Stimulated activated CD8-positive, alpha-beta memory T cell treated with anti-CD3 and anti-CD28 coated beads, Interleukin-2, amount 100 ng/mL, for 1 hour (primary cell): ENCODE measurements around the gene ARHGEF39.

Experiments used
- DNase-seq, 2 donors: peaks; one replicate each; pipeline ENCODE4 v3.0.0-alpha.2; 2020; ENCODE audit warnings: low read depth in 2 of 2

ARHGEF39 gene

GRCh38 chr9:35675204-35675603 lies 10.2 kb upstream of the ARHGEF39 start:
- DNase-seq = no peak

- no peak for DNase-seq
These were observed 9.0 kb upstream of the ARHGEF39 start for GRCh38 chr9:35674025-35674361.

- no peak for DNase-seq
These were observed 8.4 kb upstream of the ARHGEF39 start, which contains the start of gene CA9 for GRCh38 chr9:35673132-35674024. Gene CA9, plus strand, starts transcription at chr9:35673928. Its CDS starts 32 bp downstream, at chr9:35673960.

GRCh38 chr9:35669331-35670145 lies 4.5 kb upstream of the ARHGEF39 start:
- DNase-seq = no peak

- no peak for DNase-seq
These were observed 2.9 kb upstream of the ARHGEF39 start for GRCh38 chr9:35667939-35668338.

- no peak for DNase-seq
These were observed 1.6 kb upstream of the ARHGEF39 start for GRCh38 chr9:35666549-35666948.

- DNase-seq = no peak
These were observed 1.1 kb upstream of the ARHGEF39 start for GRCh38 chr9:35666045-35666444.

GRCh38 chr9:35665471-35665818 lies 450 bp upstream of the ARHGEF39 start:
- DNase-seq = no peak

- DNase-seq = no peak
These were observed 2.6 kb downstream of the ARHGEF39 start for GRCh38 chr9:35662437-35662836.

- no peak for DNase-seq
These were observed 3.1 kb downstream of the ARHGEF39 start for GRCh38 chr9:35661756-35662350.

GRCh38 chr9:35660966-35661415 lies 4.0 kb downstream of the ARHGEF39 start:
- no peak for DNase-seq

- no peak for DNase-seq
These were observed 5.7 kb downstream of the ARHGEF39 start for GRCh38 chr9:35659340-35659739.

- DNase-seq = no peak
These were observed 6.1 kb downstream of the ARHGEF39 start for GRCh38 chr9:35658968-35659220.

GRCh38 chr9:35658137-35658967 lies 6.6 kb downstream of the ARHGEF39 start, which contains the start of gene CCDC107:
Gene CCDC107, plus strand, starts transcription at chr9:35658292. Its CDS starts 88 bp downstream, at chr9:35658380.
- peak; percentile 66 to 72 for DNase-seq

- DNase-seq = peak; percentile 68 to 77
These were observed 7.4 kb downstream of the ARHGEF39 start, which contains the start of gene RMRP for GRCh38 chr9:35657546-35658136. Gene RMRP, minus strand, starts transcription at chr9:35658019.

GRCh38 chr9:35656831-35657545 lies 8.0 kb downstream of the ARHGEF39 start:
- no peak for DNase-seq

- DNase-seq = no peak
These were observed 8.6 kb downstream of the ARHGEF39 start for GRCh38 chr9:35656348-35656747.

- no peak for DNase-seq
These were observed 11.4 kb downstream of the ARHGEF39 start for GRCh38 chr9:35653611-35654010.

GRCh38 chr9:35652829-35653209 lies 12.2 kb downstream of the ARHGEF39 start:
- DNase-seq = no peak
